Neuronal stem cell (in vitro differentiated cells): Measurements from ENCODE around the gene TOB1.

Source experiments
- DNase-seq: peaks from one replicate; pipeline ENCODE4 v3.0.0-alpha.2; 2013; ENCODE audit warnings: low spot score
- H2AFZ ChIP-seq: one replicate; pipeline ENCODE4 v1.6.1; 2013; ENCODE audit warnings: mild to moderate bottlenecking, low read length, inconsistent platforms
- H2AK5ac ChIP-seq: 2 replicates; pipeline ENCODE4 v1.6.1; 2013; ENCODE audit warnings: low read depth, mild to moderate bottlenecking, inconsistent platforms, low read length, moderate library complexity, mixed read lengths
- H2BK120ac ChIP-seq: 2 replicates; pipeline ENCODE4 v1.6.1; 2013; ENCODE audit warnings: low read depth, mild to moderate bottlenecking, inconsistent platforms, low read length, moderate library complexity, mixed read lengths
- H2BK12ac ChIP-seq: one replicate; pipeline ENCODE4 v1.6.1; 2013; ENCODE audit warnings: low read length, inconsistent platforms
- H2BK15ac ChIP-seq: 2 replicates; pipeline ENCODE4 v1.6.1; 2013; ENCODE audit warnings: mild to moderate bottlenecking, low read length, inconsistent platforms, mixed read lengths
- H2BK5ac ChIP-seq: one replicate; pipeline ENCODE4 v1.6.1; 2013; ENCODE audit warnings: inconsistent platforms, mild to moderate bottlenecking, low read length, moderate library complexity
- H3K14ac ChIP-seq: one replicate; pipeline ENCODE4 v1.6.1; 2013; ENCODE audit warnings: low read length, inconsistent platforms
- H3K18ac ChIP-seq: 2 replicates; pipeline ENCODE4 v1.6.1; 2013; ENCODE audit warnings: low read length, inconsistent platforms
- H3K23ac ChIP-seq: 2 replicates; pipeline ENCODE4 v1.6.1; 2013; ENCODE audit warnings: low read depth, mild to moderate bottlenecking, mixed read lengths, low read length, inconsistent platforms; ENCODE audit not compliant: poor library complexity
- H3K27ac ChIP-seq: replicated peaks from 3 replicates; pipeline ENCODE4 v1.5.1; 2013; ENCODE audit warnings: low read length, inconsistent platforms
- H3K27me3 ChIP-seq, 3 experiments: 2 replicates each; pipeline ENCODE4 v1.6.1; 2013; ENCODE audit warnings: low read length in 3 of 3, mild to moderate bottlenecking in 2 of 3, inconsistent platforms in 1 of 3, low read depth in 1 of 3, mixed read lengths in 1 of 3, moderate library complexity in 1 of 3; ENCODE audit not compliant: control insufficient read depth in 3 of 3, insufficient read depth in 3 of 3
- H3K36me3 ChIP-seq, 2 donors: replicated peaks in 1 of 2; 2 replicates each; pipeline ENCODE4 v1.6.1; 2013; ENCODE audit warnings: low read length in 2 of 2; ENCODE audit not compliant: control insufficient read depth in 2 of 2, insufficient read depth in 2 of 2
- H3K4ac ChIP-seq: 2 replicates; pipeline ENCODE4 v1.6.1; 2013; ENCODE audit warnings: inconsistent platforms, mild to moderate bottlenecking, low read length, moderate library complexity
- H3K4me1 ChIP-seq, 2 donors: 1 replicate in 1 of 2; 2 replicates in 1 of 2; pipeline ENCODE4 v1.6.1; 2013; ENCODE audit warnings: low read length in 2 of 2, low read depth in 1 of 2; ENCODE audit not compliant: control insufficient read depth in 2 of 2, insufficient read depth in 1 of 2
- H3K4me2 ChIP-seq: one replicate; pipeline ENCODE4 v1.6.1; 2013; ENCODE audit warnings: mild to moderate bottlenecking, low read length, inconsistent platforms; ENCODE audit not compliant: insufficient read depth, poor library complexity, severe bottlenecking
- H3K4me3 ChIP-seq, 2 donors: 2 replicates each; pipeline ENCODE4 v1.5.1; 2013; ENCODE audit warnings: low read length in 2 of 2, mild to moderate bottlenecking in 2 of 2, inconsistent platforms in 1 of 2, moderate library complexity in 1 of 2
- H3K79me1 ChIP-seq: one replicate; pipeline ENCODE4 v1.6.1; 2013; ENCODE audit warnings: low read depth, mild to moderate bottlenecking, inconsistent platforms, low read length, moderate library complexity
- H3K9ac ChIP-seq: one replicate; pipeline ENCODE4 v1.6.1; 2013; ENCODE audit warnings: mild to moderate bottlenecking, low read depth, low read length, inconsistent platforms; ENCODE audit not compliant: poor library complexity
- H3K9me3 ChIP-seq, 2 donors: replicated peaks in 1 of 2; 2 replicates each; pipeline versions ENCODE3 to v1.6.1; 2013; ENCODE audit warnings: low read length in 2 of 2, mild to moderate bottlenecking in 2 of 2, inconsistent platforms in 1 of 2, low read depth in 1 of 2, mixed read lengths in 1 of 2, moderate library complexity in 1 of 2; ENCODE audit not compliant: control insufficient read depth in 2 of 2, insufficient read depth in 1 of 2
- H4K8ac ChIP-seq: one replicate; pipeline ENCODE4 v1.6.1; 2013; ENCODE audit warnings: low read depth, mild to moderate bottlenecking, inconsistent platforms, low read length, moderate library complexity
- H4K91ac ChIP-seq: one replicate; pipeline ENCODE4 v1.6.1; 2013; ENCODE audit warnings: low read length, low read depth, mild to moderate bottlenecking, inconsistent platforms; ENCODE audit not compliant: poor library complexity
- WGBS, 2 donors: extraction: QIAGEN DNeasy Blood & Tissue Kit; methylation state at CpG; one replicate each; pipeline ENCODE4 v1.1.7; 2013; ENCODE audit warnings: missing lambda C conversion rate in 2 of 2, mixed read lengths in 1 of 2; ENCODE audit not compliant: insufficient read length in 2 of 2, insufficient replicate concordance in 1 of 2; ENCODE audit errors: extremely low coverage in 2 of 2; 5-methylcytosine and 5-hydroxymethylcytosine counted together

The TOB1 gene

DNA sequence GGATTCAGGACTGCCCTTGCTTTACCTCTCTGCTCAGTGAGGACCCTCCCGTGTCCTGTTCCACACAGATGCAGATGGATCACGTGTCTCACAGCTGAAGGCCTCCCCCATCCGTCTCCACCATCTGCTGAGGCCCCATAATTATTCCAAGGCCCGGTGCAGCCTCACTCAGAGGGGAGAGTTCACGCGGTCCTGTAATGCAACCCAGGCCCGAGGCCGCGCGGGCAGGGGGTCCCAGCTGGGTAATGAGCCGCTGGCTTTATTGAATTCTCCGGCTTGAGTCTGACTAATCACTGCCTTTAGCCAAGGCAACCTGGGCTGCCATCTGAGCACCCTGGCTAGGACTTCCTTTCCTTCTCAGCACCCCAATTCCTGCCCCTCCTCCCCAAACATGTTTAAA is 35.2 kb downstream of the TOB1 start:
- Histone ChIP-seq H2BK12ac (no peak overlapping the region), H2AK5ac (peak overlapping the region; percentile 77), H3K27ac (no peak overlapping the region), H3K9me3 (no peaks in the 10 kb centered on the region), H4K91ac (no peak overlapping the region), H2AFZ (peak overlapping the region; percentile 58), H3K9ac (no peak overlapping the region), H3K4me3 (no peak overlapping the region), H3K14ac (no peak overlapping the region), H4K8ac (no peak overlapping the region), H2BK5ac (no peak overlapping the region), H3K36me3 (no peaks in the 10 kb centered on the region), H3K4me2 (no peak overlapping the region), H3K23ac (no peak overlapping the region), H3K27me3 (peaks cover 0 to 54% (median 4%) of the 10 kb centered on the region in 3 experiments), H3K4ac (no peak overlapping the region), H3K18ac (peak overlapping the region; percentile 83), H3K79me1 (no peaks in the 10 kb centered on the region), H2BK120ac (no peak overlapping the region), H3K4me1 (peaks cover 23 to 36% of the 10 kb centered on the region in 2 donors), H2BK15ac (peak overlapping the region; percentile 46)
- WGBS, 2 donors = no CpG with 5 or more reads among the region's 12 CpGs
- DNase-seq = no peak

DNA sequence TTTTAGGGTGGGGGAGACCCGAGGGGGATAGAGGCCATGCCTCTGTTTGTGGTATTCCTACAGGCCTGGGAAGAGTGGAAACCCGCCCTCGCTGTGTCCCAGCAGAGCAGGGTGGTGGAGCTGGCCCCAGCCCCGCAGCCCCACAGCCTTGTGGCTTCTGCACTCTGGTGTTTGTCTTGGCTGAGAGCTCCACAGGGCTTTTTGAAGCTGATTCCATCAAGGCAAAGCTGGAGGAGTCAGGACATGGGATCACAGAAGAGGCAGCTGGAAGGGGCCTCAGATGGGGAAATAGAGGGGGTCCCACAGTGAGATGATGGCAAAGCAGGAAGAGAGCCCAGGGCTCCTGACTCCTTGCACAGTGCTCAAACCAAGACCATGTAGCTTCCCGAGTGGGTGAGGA is 35.8 kb downstream of the TOB1 start:
- H3K36me3 ChIP-seq = no peaks in the 10 kb centered on the region
- no peak overlapping the region for H3K14ac ChIP-seq
- WGBS, 2 donors = no CpG with 5 or more reads among the region's 5 CpGs
- H3K4ac ChIP-seq = no peak overlapping the region
- H3K4me1 ChIP-seq = peaks cover 21 to 34% of the 10 kb centered on the region in 2 donors
- peaks cover 0 to 48% (median 4%) of the 10 kb centered on the region in 3 experiments for H3K27me3 ChIP-seq
- no peak overlapping the region for H2BK12ac ChIP-seq
- no peaks in the 10 kb centered on the region for H3K79me1 ChIP-seq
- no peak overlapping the region for H3K23ac ChIP-seq
- no peak overlapping the region for H2AFZ ChIP-seq
- DNase-seq = no peak
- H3K27ac ChIP-seq = no peak overlapping the region
- H2BK120ac ChIP-seq = no peak overlapping the region
- H4K91ac ChIP-seq = no peak overlapping the region
- H4K8ac ChIP-seq = no peak overlapping the region
- peak overlapping the region; percentile 49 for H2BK15ac ChIP-seq
- no peak overlapping the region for H2BK5ac ChIP-seq
- H3K4me3 ChIP-seq = no peak overlapping the region
- H3K4me2 ChIP-seq = no peak overlapping the region
- H3K9ac ChIP-seq = no peak overlapping the region
- H3K9me3 ChIP-seq = no peaks in the 10 kb centered on the region
- H2AK5ac ChIP-seq = no peak overlapping the region
- H3K18ac ChIP-seq = no peak overlapping the region

DNA sequence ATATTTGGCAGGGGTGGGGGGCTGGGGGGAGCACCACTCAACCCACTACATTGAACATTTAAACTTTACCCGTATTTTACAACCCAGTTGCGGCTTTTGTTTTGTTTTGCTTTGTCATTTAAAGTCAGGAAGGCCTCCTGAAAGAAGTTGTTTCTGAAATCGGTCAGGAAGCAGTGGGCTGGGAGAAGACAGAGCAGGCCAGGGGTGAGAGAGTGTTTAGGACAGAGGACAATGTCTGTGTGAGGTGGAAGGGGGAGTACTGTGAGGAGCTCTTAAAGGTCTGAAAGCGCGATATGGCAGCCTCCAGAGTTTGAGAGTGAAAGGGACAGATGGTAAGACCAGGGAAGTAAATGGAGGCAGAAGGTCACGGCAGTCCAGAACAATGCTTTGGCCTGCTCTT is 36.8 kb downstream of the TOB1 start:
- H3K23ac ChIP-seq = no peak overlapping the region
- peaks cover 0 to 38% (median 0%) of the 10 kb centered on the region in 3 experiments for H3K27me3 ChIP-seq
- H3K14ac ChIP-seq = no peak overlapping the region
- no peak overlapping the region for H3K9ac ChIP-seq
- H2BK120ac ChIP-seq = no peak overlapping the region
- H2AFZ ChIP-seq = peak overlapping the region; percentile 2
- H3K9me3 ChIP-seq = no peaks in the 10 kb centered on the region
- H3K4me1 ChIP-seq = peaks cover 12 to 24% of the 10 kb centered on the region in 2 donors
- no peak overlapping the region for H3K4me3 ChIP-seq
- no peak overlapping the region for H2BK15ac ChIP-seq
- H3K18ac ChIP-seq = no peak overlapping the region
- no peak overlapping the region for H3K4me2 ChIP-seq
- H2BK12ac ChIP-seq = no peak overlapping the region
- H3K79me1 ChIP-seq = no peaks in the 10 kb centered on the region
- no peak overlapping the region for H2AK5ac ChIP-seq
- H2BK5ac ChIP-seq = no peak overlapping the region
- no peak overlapping the region for H4K91ac ChIP-seq
- no peaks in the 10 kb centered on the region for H3K36me3 ChIP-seq
- no peak overlapping the region for H3K4ac ChIP-seq
- H3K27ac ChIP-seq = no peak overlapping the region
- DNase-seq = no peak
- no peak overlapping the region for H4K8ac ChIP-seq
- no CpG with 5 or more reads among the region's 6 CpGs for WGBS, 2 donors

DNA sequence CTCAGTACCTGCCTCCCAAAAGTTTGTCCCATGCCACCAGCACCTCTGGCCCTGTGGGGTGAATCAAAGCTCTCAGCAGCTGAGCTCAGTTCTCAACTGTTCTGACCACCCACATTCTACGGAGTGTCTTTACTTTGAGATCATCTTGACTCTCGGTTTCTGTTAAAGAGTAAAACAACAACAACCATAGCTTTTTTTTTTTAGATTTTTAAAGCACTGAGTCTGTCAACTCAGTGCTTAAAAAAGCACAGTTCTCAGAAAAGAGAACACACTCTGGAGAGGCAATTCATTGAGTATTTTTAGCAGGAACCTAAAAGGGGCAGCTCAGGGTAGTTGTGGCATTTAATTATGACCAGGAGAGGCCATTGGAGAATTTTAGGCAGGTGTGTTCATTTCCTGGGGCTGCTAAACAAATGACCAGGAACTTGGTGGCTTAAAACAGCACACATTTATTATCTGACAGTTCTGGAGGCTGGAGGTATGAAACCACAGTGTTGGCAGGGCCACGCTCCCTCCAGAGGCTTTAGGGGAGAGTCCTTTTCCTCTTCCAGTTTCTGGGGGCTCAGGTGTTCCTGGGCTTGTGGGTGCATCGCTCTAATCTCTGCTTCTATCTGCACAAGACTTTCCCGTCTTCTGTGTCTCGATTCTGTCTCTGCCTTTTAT is 37.5 kb downstream of the TOB1 start:
- Histone ChIP-seq H3K4me2 (no peak overlapping the region), H4K91ac (no peak overlapping the region), H3K4me3 (no peak overlapping the region), H3K18ac (no peak overlapping the region), H3K4ac (no peak overlapping the region), H2BK15ac (no peak overlapping the region), H3K14ac (no peak overlapping the region), H2AK5ac (no peak overlapping the region), H2BK12ac (no peak overlapping the region), H3K4me1 (peaks cover 12 to 21% of the 10 kb centered on the region in 2 donors), H2AFZ (no peak overlapping the region), H3K9me3 (no peaks in the 10 kb centered on the region), H3K27me3 (peaks cover 0 to 31% (median 0%) of the 10 kb centered on the region in 3 experiments), H3K27ac (no peak overlapping the region), H3K9ac (no peak overlapping the region), H2BK5ac (no peak overlapping the region), H3K23ac (no peak overlapping the region), H4K8ac (no peak overlapping the region), H2BK120ac (no peak overlapping the region), H3K36me3 (no peaks in the 10 kb centered on the region), H3K79me1 (no peaks in the 10 kb centered on the region)
- DNase-seq = no peak
- no CpG with 5 or more reads among the region's 6 CpGs for WGBS, 2 donors
